B cell (primary cell): ENCODE measurements around the gene FCSK. TPM values are rescaled to one million over a fixed set of nuclear protein-coding genes. Genes with fewer than 3 reads are reported as not detected.

ENCODE experiments used
- ATAC-seq: fragments of 200-7000 bp; cut with Tn5 transposase; one replicate; pipeline ENCODE4 v1.10.0; 2021; ENCODE audit warnings: low read depth, mild to moderate bottlenecking, moderate number of reproducible peaks, moderate library complexity
- CTCF ChIA-PET: fragments of 350-600 bp; sonication (Branson Sonifier 250); formaldehyde crosslinking; loops from one replicate; lab custom pipeline; 2021; ENCODE audit warnings: antibody characterized with exemption, inconsistent platforms; lab: Charles Lee
- POLR2A ChIA-PET: fragments of 350-600 bp; sonication (Branson Sonifier 250); formaldehyde crosslinking; loops from one replicate; lab custom pipeline; 2021; ENCODE audit warnings: antibody characterized with exemption; lab: Charles Lee
- DNase-seq: peaks from one replicate; pipeline ENCODE4 v3.0.0; 2013
- H2AFZ ChIP-seq: 2 replicates; pipeline ENCODE4 v1.6.1; 2012; ENCODE audit warnings: mild to moderate bottlenecking, low read depth, low read length; ENCODE audit not compliant: insufficient read depth, poor library complexity, severe bottlenecking
- H3K27ac ChIP-seq, 2 donors: 1 replicate in 1 of 2; 2 replicates in 1 of 2; pipeline ENCODE4 v1.5.1; 2012 to 2013; ENCODE audit warnings: low read length in 2 of 2, mild to moderate bottlenecking in 2 of 2, moderate library complexity in 1 of 2
- H3K27me3 ChIP-seq, 4 experiments: fragments of 200-600 bp in 1 of 4; sonication (generic) in 1 of 4; replicated peaks in 1 of 4; 1 replicate in 2 of 4; 2 replicates in 2 of 4; pipeline versions ENCODE4 v1.6.1 to v1.7.0; 2013 to 2016; ENCODE audit warnings: low read length in 3 of 4, mild to moderate bottlenecking in 2 of 4, mixed read lengths in 1 of 4, moderate library complexity in 1 of 4; ENCODE audit not compliant: insufficient read depth in 4 of 4, control insufficient read depth in 3 of 4; ENCODE audit errors: control extremely low read depth in 1 of 4
- H3K36me3 ChIP-seq, 2 experiments: replicated peaks in 1 of 2; 1 replicate in 1 of 2; 2 replicates in 1 of 2; pipeline versions ENCODE4 v1.6.1 to v1.7.1; 2013; ENCODE audit warnings: low read length in 1 of 2; ENCODE audit not compliant: insufficient read depth in 2 of 2, control insufficient read depth in 1 of 2; ENCODE audit errors: control extremely low read depth in 1 of 2, extremely low read depth in 1 of 2
- H3K4me1 ChIP-seq, 2 donors: fragments of 200-600 bp in 1 of 2; sonication (generic) in 1 of 2; 1 replicate in 1 of 2; 2 replicates in 1 of 2; pipeline versions ENCODE4 v1.5.1 to v1.6.1; 2013 to 2017; ENCODE audit warnings: low read length in 2 of 2; ENCODE audit not compliant: control insufficient read depth in 2 of 2, insufficient read depth in 2 of 2
- H3K4me2 ChIP-seq: replicated peaks from 2 replicates; pipeline ENCODE3; 2012; ENCODE audit warnings: mild to moderate bottlenecking, low read depth, low read length; ENCODE audit not compliant: poor library complexity, severe bottlenecking
- H3K4me3 ChIP-seq, 5 experiments: fragments of 200-600 bp in 1 of 5; sonication (generic) in 1 of 5; 1 replicate in 3 of 5; 2 replicates in 2 of 5; pipeline versions ENCODE4 v1.5.1 to v1.7.0; 2011 to 2016; ENCODE audit warnings: low read length in 4 of 5, mild to moderate bottlenecking in 4 of 5, low read depth in 2 of 5, control low read depth in 1 of 5, moderate library complexity in 1 of 5; ENCODE audit not compliant: insufficient read depth in 1 of 5; ENCODE audit errors: control extremely low read depth in 1 of 5, extremely low read depth in 1 of 5
- H3K79me2 ChIP-seq: fragments of 200-600 bp; sonication (generic); one replicate; pipeline ENCODE4 v1.6.0; 2016; ENCODE audit warnings: low read length; ENCODE audit not compliant: control insufficient read depth, insufficient read depth
- H3K9ac ChIP-seq: fragments of 200-600 bp; sonication (generic); 2 replicates; pipeline ENCODE4 v1.6.1; 2017; ENCODE audit warnings: mild to moderate bottlenecking, low read length, moderate library complexity
- H3K9me3 ChIP-seq, 3 donors: one replicate each; pipeline versions ENCODE4 v1.6.1 to v1.7.1; 2013; ENCODE audit warnings: low read length in 2 of 3; ENCODE audit not compliant: control insufficient read depth in 2 of 3, insufficient read depth in 1 of 3; ENCODE audit errors: control extremely low read depth in 1 of 3
- H4K20me1 ChIP-seq: 2 replicates; pipeline ENCODE4 v1.6.0; 2012; ENCODE audit warnings: mild to moderate bottlenecking, low read length; ENCODE audit not compliant: insufficient read depth, control insufficient read depth, poor library complexity, severe bottlenecking
- H3K27ac Mint-ChIP-seq: one replicate; pipeline ENCODE4 v1.8.0; 2021; ENCODE audit warnings: mixed read lengths
- H3K27me3 Mint-ChIP-seq: one replicate; pipeline ENCODE4 v1.8.0; 2021; ENCODE audit warnings: mixed read lengths
- H3K4me1 Mint-ChIP-seq: one replicate; pipeline ENCODE4 v1.8.0; 2021; ENCODE audit warnings: mixed read lengths
- H3K4me3 Mint-ChIP-seq: one replicate; pipeline ENCODE4 v1.8.0; 2021; ENCODE audit warnings: mixed read lengths
- H3K9me3 Mint-ChIP-seq: one replicate; pipeline ENCODE4 v1.8.0; 2022; ENCODE audit warnings: mixed read lengths; ENCODE audit not compliant: insufficient read depth
- CTCF ChIP-seq: fragments of 200-600 bp; IDR thresholded peaks from one replicate; pipeline ENCODE4 v1.8.0; 2022; ENCODE audit warnings: antibody characterized with exemption, mild to moderate bottlenecking
- EZH2 ChIP-seq: IDR thresholded peaks from 2 replicates; pipeline ENCODE4 v1.6.1; 2012; ENCODE audit warnings: borderline replicate concordance, low read depth, mild to moderate bottlenecking, moderate library complexity, low read length; ENCODE audit not compliant: insufficient read depth, poor library complexity, severe bottlenecking
- WGBS: methylation state at CpG from one replicate; pipeline ENCODE4 v1.1.5; 2013; ENCODE audit warnings: missing lambda C conversion rate; ENCODE audit not compliant: insufficient coverage; 5-methylcytosine and 5-hydroxymethylcytosine counted together
- intact Hi-C: fragments of 100-400 bp; cut with micrococcal nuclease; formaldehyde crosslinking; loops from one replicate; pipeline ENCODE4 v1.10.0; 2022
- polyA plus RNA-seq: library from polyadenylated mRNA; depleted of rRNA; stranded (reverse); fragments of >200 nt; gene quantifications from 2 replicates; pipeline ENCODE4 v1.2.3, GENCODE V29; 2012
- total RNA-seq, 2 donors: library from RNA; stranded (reverse); fragments of 120-200 nt in 1 of 2; gene quantifications; 1 replicate in 1 of 2; 2 replicates in 1 of 2; pipeline versions ENCODE4 v1.2.3 to v1.2.4, GENCODE V29; 2013 to 2022

The FCSK gene
- total and polyA plus RNA-seq, 2 donors (not counting 1 experiment from before 2014, with no cell fraction given), result 19.4 to 24.8 TPM

- POLR2A ChIA-PET, result no interaction called here
- H3K79me2 ChIP-seq, result no peaks in the 10 kb centered on the region
- H3K27me3 ChIP-seq, result no peaks in the 10 kb centered on the region
- Mint-ChIP-seq H3K27me3 (no peaks in the 10 kb centered on the region), H3K4me3 (no peak overlapping the region), H3K4me1 (no peaks in the 10 kb centered on the region), H3K27ac (no peak overlapping the region), H3K9me3 (no peaks in the 10 kb centered on the region)
- no peak overlapping the region for H3K27ac ChIP-seq
- H3K9me3 ChIP-seq, result no peaks in the 10 kb centered on the region
- peaks cover 4 to 30% of the 10 kb centered on the region in 2 experiments for H3K36me3 ChIP-seq
- ATAC-seq (peak; percentile 20), DNase-seq (no peak)
- H3K4me2 ChIP-seq, result no peak overlapping the region
- intact Hi-C loops, result no loop called here
- CTCF ChIA-PET, result interaction anchor here (1.0 to 1.4 kb wide), 3 partner anchors 80 to 107 kb away, joined by 3 to 5 read pairs (median 3); no protein-coding TSS in a partner anchor
- no peaks in the 10 kb centered on the region for H4K20me1 ChIP-seq
- H3K9ac ChIP-seq, result no peak overlapping the region
- no peak overlapping the region for H3K4me3 ChIP-seq
- H3K4me1 ChIP-seq, result no peaks in the 10 kb centered on the region
- 89% methylated on average over 11 of the region's 13 CpGs for WGBS
- no peak overlapping the region for H2AFZ ChIP-seq
- TF ChIP-seq CTCF (no peak), EZH2 (no peak)
Measured at GRCh38 chr16:70476272-70477020, 22.1 kb downstream of the FCSK start.

GRCh38 chr16:70478169-70478568 lies 23.8 kb downstream of the FCSK start:
- no peak overlapping the region for H3K4me3 Mint-ChIP-seq
- 96% methylated on average over 8 of the region's 8 CpGs for WGBS
- H3K27ac Mint-ChIP-seq, result no peak overlapping the region
- Histone ChIP-seq H3K9me3 (no peaks in the 10 kb centered on the region), H3K27me3 (no peaks in the 10 kb centered on the region), H3K4me1 (no peaks in the 10 kb centered on the region), H3K4me3 (no peak overlapping the region), H2AFZ (no peak overlapping the region), H3K36me3 (peaks cover 4 to 41% of the 10 kb centered on the region in 2 experiments), H3K4me2 (no peak overlapping the region), H3K79me2 (no peaks in the 10 kb centered on the region), H4K20me1 (no peaks in the 10 kb centered on the region), H3K9ac (no peak overlapping the region), H3K27ac (no peak overlapping the region)
- intact Hi-C loops, result no loop called here
- TF ChIP-seq EZH2 (no peak), CTCF (no peak)
- no peaks in the 10 kb centered on the region for H3K4me1 Mint-ChIP-seq
- ATAC-seq (no peak), DNase-seq (no peak)
- ChIA-PET POLR2A (no interaction called here), CTCF (interaction anchor here (1.2 to 1.3 kb wide), 2 partner anchors 98 to 108 kb away, joined by 4 to 5 read pairs; no protein-coding TSS in a partner anchor)
- no peaks in the 10 kb centered on the region for H3K9me3 Mint-ChIP-seq
- no peaks in the 10 kb centered on the region for H3K27me3 Mint-ChIP-seq
